GM12874 (cell line): Measurements from ENCODE around the gene OR5V1.

Source experiments
- TF ChIP-seq, protein P1 (sequence below): IDR thresholded peaks from 2 replicates; pipeline ENCODE4 v1.5.1; 2011; ENCODE audit warnings: low read depth, mild to moderate bottlenecking, control low read depth, low read length, moderate library complexity; ENCODE audit not compliant: insufficient read depth

Gene OR5V1

DNA sequence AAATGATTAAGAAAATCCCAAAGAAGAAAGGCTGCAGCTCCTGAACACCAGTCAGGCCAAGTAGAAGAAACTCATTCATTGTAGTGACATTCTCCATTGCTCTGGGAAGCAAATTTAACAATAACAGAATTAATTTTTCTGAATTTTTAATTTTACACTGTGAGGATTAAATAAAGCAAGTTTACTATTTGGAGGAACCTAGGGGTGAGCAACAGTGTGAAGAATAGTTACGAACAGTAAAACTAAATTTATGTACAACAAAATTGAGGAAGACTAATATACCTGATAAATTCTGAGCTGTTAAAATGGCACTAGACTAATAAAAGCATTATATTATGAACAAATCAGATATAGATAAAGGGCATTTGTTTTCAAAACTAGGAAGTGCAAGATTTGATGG, 6.5 kb upstream of the OR5V1 start, which contains the start of gene OR12D3:
Gene OR12D3, minus strand, starts transcription at position 101 of the 400 bp plus-strand sequence. Its CDS starts 4 bp downstream, at position 97.
- TF ChIP-seq, protein P1, sequence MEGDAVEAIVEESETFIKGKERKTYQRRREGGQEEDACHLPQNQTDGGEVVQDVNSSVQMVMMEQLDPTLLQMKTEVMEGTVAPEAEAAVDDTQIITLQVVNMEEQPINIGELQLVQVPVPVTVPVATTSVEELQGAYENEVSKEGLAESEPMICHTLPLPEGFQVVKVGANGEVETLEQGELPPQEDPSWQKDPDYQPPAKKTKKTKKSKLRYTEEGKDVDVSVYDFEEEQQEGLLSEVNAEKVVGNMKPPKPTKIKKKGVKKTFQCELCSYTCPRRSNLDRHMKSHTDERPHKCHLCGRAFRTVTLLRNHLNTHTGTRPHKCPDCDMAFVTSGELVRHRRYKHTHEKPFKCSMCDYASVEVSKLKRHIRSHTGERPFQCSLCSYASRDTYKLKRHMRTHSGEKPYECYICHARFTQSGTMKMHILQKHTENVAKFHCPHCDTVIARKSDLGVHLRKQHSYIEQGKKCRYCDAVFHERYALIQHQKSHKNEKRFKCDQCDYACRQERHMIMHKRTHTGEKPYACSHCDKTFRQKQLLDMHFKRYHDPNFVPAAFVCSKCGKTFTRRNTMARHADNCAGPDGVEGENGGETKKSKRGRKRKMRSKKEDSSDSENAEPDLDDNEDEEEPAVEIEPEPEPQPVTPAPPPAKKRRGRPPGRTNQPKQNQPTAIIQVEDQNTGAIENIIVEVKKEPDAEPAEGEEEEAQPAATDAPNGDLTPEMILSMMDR: no peak

DNA sequence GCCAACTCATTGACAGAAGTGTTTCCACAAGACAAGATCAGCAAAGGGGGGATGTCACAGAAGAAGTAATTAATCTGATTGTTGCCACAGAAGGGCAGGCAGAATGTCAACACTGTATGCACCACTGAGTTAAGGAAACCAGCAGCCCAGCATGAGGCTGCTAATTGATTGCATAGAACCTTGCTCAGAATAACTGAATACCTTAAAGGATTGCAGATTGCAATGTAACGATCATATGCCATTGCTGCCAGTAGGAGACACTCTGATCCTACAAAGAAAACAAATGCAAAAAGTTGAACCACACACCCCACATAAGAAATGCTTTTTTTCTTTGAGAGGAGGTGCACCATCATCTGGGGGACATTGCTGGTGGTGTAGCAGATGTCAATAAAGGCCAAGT, 13.1 kb downstream of the OR5V1 start:
- TF ChIP-seq, protein P1: no peak

DNA sequence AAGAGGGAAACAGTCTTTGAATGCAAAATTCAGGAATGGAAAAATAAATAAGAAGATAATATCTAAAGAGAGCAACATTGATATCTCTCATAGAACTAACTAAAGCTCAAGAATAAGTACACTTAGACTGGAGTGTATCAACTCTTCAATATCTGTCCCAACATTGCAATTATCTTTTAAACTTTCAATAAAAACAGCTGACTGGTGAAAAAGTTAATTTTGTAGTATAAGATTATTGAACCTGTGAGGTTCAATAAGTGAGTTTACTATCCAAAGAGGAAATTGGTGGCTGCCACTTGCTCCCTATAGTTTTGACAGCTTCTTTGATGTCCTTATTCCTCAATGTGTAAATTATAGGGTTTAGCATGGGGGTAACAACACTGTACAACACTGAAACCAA, 13.7 kb downstream of the OR5V1 start:
- TF ChIP-seq, protein P1: no peak

DNA sequence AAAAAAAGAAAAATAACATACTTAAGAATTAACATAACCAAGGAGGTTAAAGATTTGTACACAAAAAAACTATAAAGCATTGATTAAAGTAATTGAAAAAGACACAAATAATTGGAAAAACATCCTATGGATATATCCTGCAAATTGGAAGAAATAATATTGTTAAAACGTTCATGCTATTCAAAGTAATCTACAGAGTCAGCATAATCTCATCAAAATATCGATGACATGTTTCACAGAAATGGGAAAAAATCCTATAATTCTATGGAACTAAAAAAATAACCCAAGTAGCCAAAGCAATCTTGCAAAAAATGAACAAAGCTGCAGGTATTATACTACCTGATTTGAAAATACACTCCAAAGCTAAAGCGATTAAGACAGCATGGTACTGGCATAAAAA, 23.3 kb downstream of the OR5V1 start:
- TF ChIP-seq, protein P1: no peak

DNA sequence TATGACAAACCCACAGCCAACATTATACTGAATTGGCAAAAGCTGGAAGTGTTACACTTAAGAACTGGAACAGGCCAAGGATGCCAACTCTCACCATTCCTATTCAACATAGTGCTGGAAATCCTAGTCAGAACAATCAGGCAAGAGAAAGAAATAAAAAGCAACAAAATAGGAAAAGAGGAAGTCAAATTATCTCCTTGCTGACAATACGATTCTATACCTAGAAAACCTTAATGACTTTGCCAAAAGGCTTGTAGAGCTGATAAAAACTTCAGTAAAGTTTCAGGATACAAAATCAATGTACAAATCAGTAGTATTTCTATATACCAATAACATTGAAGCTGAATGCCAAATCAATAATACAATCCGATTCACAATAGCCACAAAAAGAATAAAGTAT, 32.4 kb downstream of the OR5V1 start:
- TF ChIP-seq, protein P1: no peak

DNA sequence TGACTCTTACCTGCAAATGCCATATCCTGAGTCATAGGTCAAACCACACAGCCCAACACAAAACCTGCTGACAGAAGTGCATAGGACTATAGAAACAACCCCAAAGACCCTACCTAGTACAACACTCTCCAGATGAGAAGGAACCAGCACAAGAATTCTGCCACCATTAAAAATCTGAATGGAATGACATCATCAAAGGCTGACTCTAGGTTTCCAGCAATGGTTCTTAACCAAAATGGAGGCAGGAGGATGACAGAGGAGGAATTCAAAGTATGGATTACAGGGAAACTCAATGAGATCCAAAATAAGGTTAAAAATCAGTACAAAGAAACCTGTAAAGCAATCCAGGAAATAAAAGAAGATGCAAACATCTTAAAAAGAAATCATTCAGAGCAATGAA, 36.0 kb downstream of the OR5V1 start:
- TF ChIP-seq, protein P1: no peak

DNA sequence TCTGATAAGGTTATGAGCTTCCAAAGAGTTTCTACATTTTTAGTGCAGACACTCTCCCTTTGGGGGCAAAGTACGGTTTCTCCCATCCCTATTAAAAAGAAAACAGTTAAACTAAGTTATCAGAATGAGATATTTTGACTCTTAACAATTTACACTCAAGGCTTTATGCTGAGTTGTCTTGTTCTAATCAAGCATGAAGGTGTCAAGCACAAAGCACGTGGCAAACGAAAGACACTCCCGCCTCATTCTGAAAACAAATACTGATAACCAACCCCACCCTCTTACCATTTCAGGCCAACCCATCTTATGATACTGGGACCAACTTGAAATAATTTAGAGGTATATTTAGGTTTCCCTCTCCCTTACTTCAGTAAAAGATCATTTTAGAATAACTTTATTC, 42.9 kb downstream of the OR5V1 start:
- TF ChIP-seq, protein P1: no peak

DNA sequence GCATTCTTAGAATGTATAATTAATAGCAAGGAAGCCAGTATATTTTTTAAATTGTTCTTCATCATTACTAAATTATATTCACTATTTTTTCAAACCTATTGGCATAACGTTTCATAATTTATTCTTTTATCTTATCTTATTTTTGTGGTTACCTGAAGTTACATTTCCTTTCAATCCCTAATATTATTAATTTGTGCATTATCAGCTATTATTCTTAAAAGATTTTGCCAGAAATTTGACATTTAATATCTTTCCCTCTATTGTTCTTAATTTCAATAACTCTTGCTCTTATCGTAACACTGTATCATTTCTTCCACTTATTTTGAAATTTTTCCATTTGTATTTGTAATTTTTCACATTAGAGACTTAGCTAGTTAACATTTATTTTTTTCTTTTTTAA, 48.7 kb downstream of the OR5V1 start:
- TF ChIP-seq, protein P1: no peak
